ENCODE data around the gene HSD3B1.

GRCh38 chr1:119564548-119564947 lies 57.5 kb downstream of the HSD3B1 start:
- TF ChIP-seq CTCF (IDR thresholded peaks at IDR 0.05) (no peak), POLR2A (IDR thresholded peaks at IDR 0.05) (no peak)

All from heart left ventricle (tissue), 13 donors.